DND-41 (cell line): Measurements from ENCODE around the gene CNOT6L.

Source experiments
- ATAC-seq: fragments of 200-7000 bp; cut with Tn5 transposase; 3 replicates; pipeline ENCODE4 v1.9.1; 2021; ENCODE audit warnings: low read depth; ENCODE audit not compliant: insufficient read depth
- DNase-seq: peaks from one replicate; pipeline ENCODE4 v3.0.0-alpha.2; 2020
- H2AFZ ChIP-seq: 2 replicates; pipeline ENCODE4 v1.6.0; 2012; ENCODE audit warnings: low read depth, low read length
- H3K27ac ChIP-seq: 2 replicates; pipeline ENCODE4 v1.5.1; 2012; ENCODE audit warnings: low read length, inconsistent platforms
- H3K27me3 ChIP-seq: fragments of 200-600 bp; sonication (generic); 2 replicates; pipeline ENCODE4 v1.6.0; 2012; ENCODE audit warnings: low read length, mild to moderate bottlenecking, inconsistent platforms; ENCODE audit not compliant: insufficient read depth, poor library complexity
- H3K36me3 ChIP-seq: 2 replicates; pipeline ENCODE4 v1.5.1; 2012; ENCODE audit warnings: low read length, inconsistent platforms; ENCODE audit not compliant: insufficient read depth
- H3K4me1 ChIP-seq: 2 replicates; pipeline ENCODE4 v1.5.1; 2012; ENCODE audit warnings: mild to moderate bottlenecking, low read length; ENCODE audit not compliant: insufficient read depth
- H3K4me2 ChIP-seq: 2 replicates; pipeline ENCODE4 v1.6.0; 2012; ENCODE audit warnings: mild to moderate bottlenecking, moderate library complexity, low read length, inconsistent platforms; ENCODE audit not compliant: insufficient read depth
- H3K4me3 ChIP-seq, 2 experiments: fragments of 200-600 bp in 1 of 2; shearing (Covaris generic) in 1 of 2; 2 replicates each; pipeline ENCODE4 v1.5.1; 2012 to 2016; ENCODE audit warnings: inconsistent platforms in 2 of 2, low read length in 2 of 2, mild to moderate bottlenecking in 2 of 2, low read depth in 1 of 2, moderate library complexity in 1 of 2
- H3K79me2 ChIP-seq: 2 replicates; pipeline ENCODE4 v1.6.0; 2012; ENCODE audit warnings: low read length, inconsistent platforms; ENCODE audit not compliant: insufficient read depth
- H3K9ac ChIP-seq: 2 replicates; pipeline ENCODE4 v1.6.0; 2012; ENCODE audit warnings: low read depth, mild to moderate bottlenecking, inconsistent platforms, low read length, moderate library complexity
- H3K9me3 ChIP-seq: 2 replicates; pipeline ENCODE4 v1.5.1; 2012; ENCODE audit warnings: low read length, moderate library complexity, mild to moderate bottlenecking, inconsistent platforms; ENCODE audit not compliant: insufficient read depth, severe bottlenecking
- H4K20me1 ChIP-seq: 2 replicates; pipeline ENCODE4 v1.6.0; 2012; ENCODE audit warnings: low read length; ENCODE audit not compliant: insufficient read depth
- CTCF ChIP-seq: IDR thresholded peaks from 2 replicates; pipeline ENCODE4 v1.5.1; 2012; ENCODE audit warnings: borderline replicate concordance, low read length, moderate library complexity, mild to moderate bottlenecking; ENCODE audit not compliant: poor library complexity, severe bottlenecking; ENCODE audit errors: extremely low read depth
- EZH2 ChIP-seq: IDR thresholded peaks from 3 replicates; pipeline ENCODE4 v1.6.1; 2012; ENCODE audit warnings: borderline replicate concordance, low read depth, mild to moderate bottlenecking, moderate library complexity, low read length, inconsistent platforms; ENCODE audit not compliant: severe bottlenecking

Gene CNOT6L

DNA sequence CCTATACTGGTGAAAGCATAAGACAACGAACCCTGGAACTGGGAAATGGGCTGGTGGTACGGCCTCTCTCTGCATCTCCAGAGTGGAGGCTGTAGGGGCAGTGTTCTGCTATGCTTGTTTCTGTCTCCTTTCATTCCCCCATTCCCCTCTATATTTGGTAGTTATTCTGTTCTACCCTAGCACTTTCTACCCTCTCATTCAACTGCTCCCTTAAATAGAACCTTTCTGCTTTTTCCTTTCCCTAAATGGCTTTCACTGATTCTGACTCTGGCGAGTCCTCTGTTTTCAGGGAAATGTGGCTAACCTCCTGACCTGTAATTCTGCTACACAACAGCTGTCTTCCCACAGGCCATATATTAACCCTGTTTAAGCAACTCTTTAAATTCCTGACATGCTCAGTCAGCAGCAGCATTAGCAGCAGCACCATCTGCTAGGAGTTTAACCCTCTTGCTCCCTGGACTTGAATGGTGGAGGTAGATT is 119.4 kb downstream of the CNOT6L start:
- Histone ChIP-seq H3K4me1 (no peaks in the 10 kb centered on the region), H3K27ac (no peak overlapping the region), H3K9me3 (no peaks in the 10 kb centered on the region), H3K4me3 (no peak overlapping the region), H3K27me3 (no peaks in the 10 kb centered on the region), H2AFZ (no peak overlapping the region), H3K9ac (no peak overlapping the region), H3K4me2 (no peak overlapping the region), H3K36me3 (no peaks in the 10 kb centered on the region), H3K79me2 (no peaks in the 10 kb centered on the region), H4K20me1 (no peaks in the 10 kb centered on the region)
- peak; percentile 25 for TF ChIP-seq CTCF
- no peak for TF ChIP-seq EZH2
- peak; percentile 48; the same call in 1 of the 3 replicates for ATAC-seq
- no peak for DNase-seq

- Histone ChIP-seq H2AFZ (no peak overlapping the region), H3K27ac (no peak overlapping the region), H4K20me1 (no peaks in the 10 kb centered on the region), H3K4me2 (no peak overlapping the region), H3K36me3 (no peaks in the 10 kb centered on the region), H3K4me3 (no peak overlapping the region), H3K4me1 (no peaks in the 10 kb centered on the region), H3K27me3 (no peaks in the 10 kb centered on the region), H3K9ac (no peak overlapping the region), H3K79me2 (no peaks in the 10 kb centered on the region), H3K9me3 (no peaks in the 10 kb centered on the region)
- ATAC-seq = peak; percentile 49; the same call in 1 of the 3 replicates
- no peak for DNase-seq
- TF ChIP-seq EZH2 (no peak), CTCF (peak; percentile 50)
Observed at GRCh38 chr4:77697860-77698590, 121.1 kb downstream of the CNOT6L start.

DNA sequence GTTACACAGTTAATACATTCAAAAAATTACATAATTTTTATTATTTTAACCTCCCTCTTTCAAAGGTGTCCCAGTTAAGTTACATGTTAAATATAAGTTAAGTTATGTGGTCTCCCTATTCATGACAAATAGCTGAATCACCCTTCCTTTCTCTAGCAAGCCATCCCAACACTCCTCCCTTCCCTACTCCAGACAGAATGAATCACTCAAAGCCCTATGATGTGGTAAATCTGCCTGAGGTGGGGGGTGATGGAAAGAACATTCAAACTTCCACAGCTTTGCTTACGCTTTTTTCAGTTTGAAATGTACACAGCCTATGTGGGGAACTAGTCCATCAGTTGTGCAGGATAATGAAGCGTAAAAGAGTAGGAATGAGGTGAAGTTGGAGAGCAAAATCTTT is 123.4 kb downstream of the CNOT6L start:
- H3K4me2 ChIP-seq = no peak overlapping the region
- no peaks in the 10 kb centered on the region for H3K79me2 ChIP-seq
- no peak overlapping the region for H3K27ac ChIP-seq
- ATAC-seq (peak; percentile 56; the same call in 2 of the 3 replicates), DNase-seq (no peak)
- H2AFZ ChIP-seq = no peak overlapping the region
- H3K27me3 ChIP-seq = no peaks in the 10 kb centered on the region
- no peaks in the 10 kb centered on the region for H3K4me1 ChIP-seq
- no peaks in the 10 kb centered on the region for H3K9me3 ChIP-seq
- H3K4me3 ChIP-seq = no peak overlapping the region
- no peak for TF ChIP-seq EZH2
- no peak for TF ChIP-seq CTCF
- H3K9ac ChIP-seq = no peak overlapping the region
- no peaks in the 10 kb centered on the region for H3K36me3 ChIP-seq
- H4K20me1 ChIP-seq = no peaks in the 10 kb centered on the region
